ENCODE measurements around the gene SF3B1. TPM values are rescaled to one million over a fixed set of nuclear protein-coding genes. Genes with fewer than 3 reads are reported as not detected.

Gene SF3B1
- total RNA-seq, 1 donor from 2014 or later, result 787 TPM

Small RNA genes within 50 kb of the gene (small RNA-seq; reads per million reads assigned to genes)
- gene RF00394 (not detected), gene RNU6-1029P (not detected)

Other genes starting within 250 kb of the SF3B1 start
- gene ANKRD44, start 124.2 kb downstream of the SF3B1 start, total RNA-seq (ENCODE audit: low replicate concordance), result 2.5 and 3.4 TPM in 2 replicates
- 14.0 and 20.1 TPM in 2 replicates for gene COQ10B, start 18.5 kb upstream of the SF3B1 start, total RNA-seq (ENCODE audit: low replicate concordance)
- 399 and 539 TPM in 2 replicates for gene HSPD1, start 64.8 kb upstream of the SF3B1 start, total RNA-seq (ENCODE audit: low replicate concordance)
- 237 and 320 TPM in 2 replicates for gene HSPE1, start 65.4 kb upstream of the SF3B1 start, total RNA-seq (ENCODE audit: low replicate concordance)
- 55.5 and 76.7 TPM in 2 replicates for gene MOB4, start 81.0 kb upstream of the SF3B1 start, total RNA-seq (ENCODE audit: low replicate concordance)
- gene RFTN2, start 240.6 kb upstream of the SF3B1 start, total RNA-seq (ENCODE audit: low replicate concordance), result 3.1 and 8.2 TPM in 2 replicates

Data from neural progenitor cell (in vitro differentiated cells).